Smooth muscle cell of the brain vasculature (primary cell): ENCODE data around the gene GABARAPL2.
"Not testable (repeated sequence)": the region's sequence is repeated elsewhere in the genome, so short reads cannot be mapped to it uniquely, and the experiment has no call there.

Experiments
- DNase-seq: peaks from one replicate; pipeline ENCODE4 v3.0.0-alpha.2; 2012; ENCODE audit warnings: low read depth, low spot score

Gene GABARAPL2, protein sequence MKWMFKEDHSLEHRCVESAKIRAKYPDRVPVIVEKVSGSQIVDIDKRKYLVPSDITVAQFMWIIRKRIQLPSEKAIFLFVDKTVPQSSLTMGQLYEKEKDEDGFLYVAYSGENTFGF

DNA sequence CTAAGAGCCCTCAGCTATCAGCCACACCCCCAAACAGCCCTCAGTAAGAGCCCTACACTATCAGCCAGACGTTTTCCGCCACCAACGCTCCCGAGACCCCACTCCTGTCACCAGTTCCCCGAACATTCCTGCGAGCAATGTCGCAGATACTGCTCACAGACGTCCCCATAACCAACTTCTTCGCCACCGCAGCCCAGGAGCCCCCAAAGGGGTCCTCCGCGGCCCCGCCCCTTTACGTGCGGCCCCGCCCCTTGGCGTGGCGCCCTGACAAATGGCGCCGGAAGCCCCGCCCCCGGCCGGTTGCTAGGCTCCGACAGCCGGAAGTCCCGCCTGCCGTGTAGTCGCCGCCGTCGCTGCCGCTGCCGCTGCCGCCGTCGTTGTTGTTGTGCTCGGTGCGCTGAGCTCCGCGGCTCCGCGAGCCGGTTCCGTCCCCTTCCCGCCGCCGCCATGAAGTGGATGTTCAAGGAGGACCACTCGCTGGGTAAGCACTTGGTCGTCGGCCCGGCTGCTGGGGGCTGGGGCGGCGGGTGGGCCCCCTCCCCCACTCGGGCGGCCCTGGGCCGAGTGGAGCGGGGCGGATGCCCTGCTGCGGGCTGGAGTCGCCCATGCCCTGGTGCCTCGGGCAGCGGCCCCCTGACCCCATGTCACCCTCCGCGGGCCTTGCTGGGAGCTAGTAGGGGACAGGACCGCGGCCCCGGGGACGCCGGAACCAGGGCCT is at the start of gene GABARAPL2:
TSS of gene GABARAPL2 (plus strand) at position 340 of the 718 bp plus-strand sequence. CDS start at position 448, 108 bp downstream.
- peak; percentile 37 for DNase-seq

DNA sequence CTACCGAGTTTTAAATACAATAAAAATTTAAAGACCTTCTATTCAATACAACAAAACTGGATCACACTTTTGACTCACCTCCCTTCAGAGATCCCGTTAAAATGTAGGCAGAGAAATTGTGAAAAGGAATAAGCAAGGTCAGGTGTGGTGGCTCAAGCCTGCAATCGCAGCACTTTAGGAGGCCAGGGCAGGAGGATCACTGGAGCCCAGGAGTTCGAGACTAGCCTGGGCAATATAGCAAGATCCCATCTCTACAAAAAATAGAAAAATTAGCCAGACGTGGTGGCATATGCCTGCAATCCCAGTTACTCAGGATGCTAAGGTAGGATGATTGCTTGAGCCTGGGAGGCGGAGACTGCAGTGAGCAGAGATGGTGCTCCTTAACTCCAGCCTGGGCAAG is 47.0 kb upstream of the GABARAPL2 start:
- no peak for DNase-seq

DNA sequence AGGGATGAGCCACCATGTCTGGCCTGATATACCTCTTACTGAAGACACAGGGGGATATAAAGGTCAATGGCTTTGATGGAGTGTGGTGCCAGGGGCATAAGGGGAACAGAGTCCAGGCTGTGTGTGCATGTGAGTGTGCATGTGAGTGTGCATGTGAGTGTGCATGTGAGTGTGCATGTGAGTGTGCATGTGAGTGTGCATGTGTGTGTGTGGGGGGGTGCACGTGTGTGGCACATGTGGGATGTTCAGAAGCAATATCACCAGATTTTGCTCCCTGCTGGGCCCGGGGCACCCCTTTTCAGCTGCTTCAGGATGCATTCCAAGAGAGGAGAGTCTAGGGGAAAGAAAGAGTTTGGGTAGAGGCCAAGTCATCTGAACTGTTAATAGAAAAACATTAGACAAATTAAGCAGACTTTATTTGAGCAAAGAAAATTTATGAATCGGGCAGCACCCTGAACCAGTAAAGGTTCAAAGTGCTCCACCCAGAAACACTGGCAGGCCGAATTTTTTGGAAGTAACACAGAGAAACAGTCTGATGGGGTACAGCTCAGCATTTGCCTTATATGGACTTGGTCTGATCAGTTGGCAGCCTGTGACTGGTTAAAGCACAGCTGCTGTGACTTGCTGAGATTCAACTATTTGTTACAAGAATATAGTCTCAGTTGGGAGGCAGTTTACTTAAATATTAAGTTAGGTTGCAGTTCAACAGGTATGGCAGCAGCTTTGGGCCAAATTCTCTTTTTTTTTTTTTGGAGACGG is 40.0 kb upstream of the GABARAPL2 start:
- no peak for DNase-seq

DNA sequence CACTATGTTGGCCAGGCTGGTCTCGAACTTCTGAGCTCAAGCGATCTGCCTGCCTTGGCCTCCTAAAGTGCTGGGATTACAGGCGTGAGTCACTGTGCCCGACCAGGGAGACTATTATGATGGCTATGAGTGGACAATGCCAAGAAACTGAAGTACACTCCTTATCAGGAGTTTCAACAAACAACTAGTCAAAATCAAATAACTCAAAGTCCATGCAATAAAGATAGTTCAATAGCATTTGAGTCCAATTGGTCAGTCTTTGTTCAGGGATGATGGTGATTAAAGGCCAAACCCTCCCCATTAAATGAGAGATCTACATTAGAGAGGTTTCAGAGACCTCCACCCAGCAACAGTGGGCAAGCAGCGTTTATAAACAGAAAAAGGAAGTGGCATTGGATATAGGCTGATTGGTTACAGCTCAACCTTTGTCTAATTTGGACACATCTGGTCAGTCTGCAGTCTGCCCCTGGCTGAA is 38.3 kb upstream of the GABARAPL2 start:
- no peak for DNase-seq

DNA sequence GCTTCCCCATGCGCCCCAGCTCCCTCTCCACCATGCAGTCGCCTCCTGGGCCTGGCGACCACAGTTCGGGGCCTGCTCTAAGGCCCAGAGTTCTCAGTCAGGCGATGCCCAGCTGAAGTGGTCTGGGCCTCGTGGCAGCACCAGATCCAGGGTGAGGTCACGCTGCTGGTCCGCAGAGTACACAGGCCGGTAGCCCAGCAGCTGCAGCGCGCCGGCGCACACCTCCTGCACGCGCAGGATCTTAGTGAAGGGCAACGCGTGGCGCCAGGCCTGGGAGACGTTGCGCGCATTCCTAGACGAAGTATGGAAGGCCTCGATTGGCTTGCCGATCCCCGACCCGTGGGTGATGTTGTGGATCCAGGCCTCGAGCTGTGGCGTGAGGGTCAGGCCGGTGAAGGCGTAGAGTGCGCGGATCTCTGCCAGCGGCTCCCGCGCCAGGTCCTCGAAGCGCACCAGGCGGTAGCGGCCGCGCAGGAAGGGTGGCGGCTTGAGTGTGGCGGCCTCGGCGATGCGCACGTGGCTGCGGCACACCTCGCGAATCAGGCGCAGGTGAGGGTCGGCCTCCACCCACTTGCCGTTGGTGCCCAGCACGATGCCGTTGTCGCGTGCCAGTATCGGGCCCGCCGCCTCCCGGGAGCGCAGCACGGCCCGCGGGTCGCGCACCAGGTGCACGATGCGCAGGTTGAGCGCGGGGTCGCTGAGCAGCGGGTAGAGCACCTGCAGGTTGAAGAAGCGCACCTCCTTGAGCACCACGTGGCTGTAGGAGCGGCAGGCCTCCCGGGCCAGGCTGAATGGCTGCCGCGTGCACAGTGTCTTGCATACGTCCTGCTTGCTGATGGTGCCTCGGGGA is 36.9 kb upstream of the GABARAPL2 start:
- DNase-seq: no peak

DNA sequence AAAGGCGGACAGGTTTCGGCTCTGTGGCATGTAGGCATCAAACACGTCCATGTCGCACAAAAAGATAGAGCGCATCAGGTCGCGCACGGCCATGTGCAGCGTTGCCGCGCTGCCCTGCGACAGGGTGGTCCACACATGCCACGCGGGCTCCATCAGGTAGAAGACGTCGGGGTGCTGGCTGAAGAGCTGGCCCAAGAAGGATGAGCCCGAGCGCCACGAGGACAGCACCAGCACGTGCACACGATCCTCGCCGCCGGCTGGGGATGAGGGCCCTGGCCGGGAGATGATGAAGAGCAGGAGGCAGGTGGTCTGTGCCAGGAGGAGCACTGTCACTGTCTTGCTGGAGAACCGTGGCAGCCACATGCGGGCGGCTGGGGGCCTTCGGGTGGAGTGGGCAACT is 36.2 kb upstream of the GABARAPL2 start:
- DNase-seq: no peak

DNA sequence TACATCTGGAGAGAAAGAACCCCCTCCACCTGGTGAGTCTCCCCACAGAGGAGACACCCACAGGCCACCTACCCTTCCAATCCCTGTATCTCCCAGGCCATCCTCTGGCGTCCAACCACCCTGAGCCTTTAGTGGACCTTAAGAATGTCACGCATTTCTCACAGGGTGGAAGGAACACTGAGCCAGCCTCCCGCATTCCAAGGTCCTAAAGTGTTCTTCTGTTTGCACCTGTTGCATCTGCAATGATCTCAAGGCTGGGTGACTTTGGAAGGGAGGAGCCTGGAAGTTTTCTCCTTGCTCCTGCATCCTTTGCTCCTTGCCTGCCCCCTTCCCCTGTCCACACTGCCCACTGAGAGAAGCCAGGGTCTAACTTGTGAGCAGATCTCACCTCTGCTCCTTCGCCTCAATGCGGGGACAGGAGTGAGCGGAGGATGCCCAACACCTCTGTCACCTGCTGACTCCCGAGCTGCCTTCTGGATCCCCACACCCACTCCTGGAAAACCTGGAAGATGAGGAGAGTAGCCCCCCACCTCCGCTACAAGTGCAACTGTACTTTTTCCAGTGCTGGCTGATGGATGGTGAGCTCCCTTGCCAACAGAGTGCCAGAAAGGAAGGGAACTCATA is 33.9 kb upstream of the GABARAPL2 start:
- DNase-seq: no peak

DNA sequence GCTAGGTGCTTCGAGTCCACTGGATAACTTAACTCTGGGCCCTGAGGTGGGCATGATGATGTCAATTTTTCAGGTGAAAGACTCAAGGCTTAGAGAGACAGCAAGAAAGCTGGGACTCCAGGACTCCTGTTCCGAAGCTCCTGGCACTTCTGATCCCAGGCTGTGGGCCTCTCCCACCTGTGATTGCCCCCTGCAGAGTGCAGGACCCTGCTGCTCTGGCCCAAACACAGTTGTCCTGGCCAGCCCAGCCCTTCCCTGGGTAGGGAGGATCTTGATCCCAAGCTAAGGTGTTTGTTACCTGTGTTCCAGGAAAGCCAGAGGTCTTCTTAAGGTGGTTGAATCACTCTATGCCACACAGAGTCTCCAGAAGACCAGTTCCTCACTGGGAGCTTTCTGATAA is 33.4 kb upstream of the GABARAPL2 start:
- no peak for DNase-seq

DNA sequence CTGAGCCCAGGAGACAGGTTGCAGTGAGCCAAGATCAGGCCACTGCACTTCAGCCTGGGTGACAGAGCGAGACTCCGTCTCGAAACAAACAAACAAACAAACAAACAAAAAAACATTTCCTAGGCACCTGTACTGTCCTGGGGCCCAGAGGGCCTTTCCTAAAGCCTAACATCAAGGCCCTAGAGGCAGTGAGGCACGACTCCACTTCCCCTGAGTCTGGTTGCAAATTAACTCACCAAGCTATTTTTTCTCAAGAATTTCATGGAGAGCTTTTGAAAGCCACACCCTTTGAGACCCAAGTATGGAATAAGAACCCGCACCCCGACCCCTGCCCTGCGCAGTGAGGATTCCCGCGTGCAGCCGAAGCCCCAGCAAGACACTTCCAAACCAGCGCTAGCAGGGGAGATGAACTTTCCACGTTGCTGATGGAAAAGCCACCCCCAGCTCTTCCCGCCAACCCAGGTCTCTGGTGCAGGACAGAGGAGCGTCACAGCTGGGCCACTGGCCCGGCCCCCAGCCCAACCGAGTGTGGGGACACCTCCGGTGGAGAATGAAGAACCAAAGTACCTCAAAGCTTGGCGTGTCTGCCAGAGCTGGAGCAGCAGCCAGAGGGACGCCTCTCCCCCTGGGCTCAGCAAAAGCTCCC is 31.5 kb upstream of the GABARAPL2 start:
- DNase-seq: no peak

DNA sequence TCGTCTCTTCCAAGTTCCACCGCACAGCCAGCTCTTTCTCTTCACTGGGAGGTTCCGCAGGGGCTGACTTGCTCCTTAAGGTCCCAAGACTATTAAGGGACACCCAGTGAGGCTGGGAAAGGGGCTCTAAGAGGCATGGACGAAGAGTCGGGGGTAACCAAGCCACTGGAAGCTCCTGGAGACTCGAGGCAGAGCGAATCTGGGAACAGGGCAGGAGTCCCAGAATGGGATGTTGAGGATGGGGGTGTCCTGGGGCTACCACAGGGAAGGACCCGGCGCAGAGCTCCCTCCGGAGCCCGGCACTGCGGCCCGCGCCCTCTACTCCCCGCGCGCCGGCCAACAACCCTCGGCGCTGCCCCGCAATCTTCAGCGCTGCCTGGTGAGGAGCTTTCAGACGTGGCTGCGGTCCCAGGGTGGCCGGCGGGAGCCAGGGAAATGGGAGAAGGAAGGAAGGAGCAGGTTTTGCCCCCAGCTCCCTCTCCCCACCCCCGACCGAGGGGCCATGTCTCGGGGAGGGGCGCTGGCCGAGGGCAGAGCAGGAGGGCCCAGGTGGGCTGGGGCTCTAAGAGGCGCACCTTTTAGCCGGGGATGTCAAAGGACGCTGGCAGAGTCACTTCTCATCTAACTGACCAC is 30.9 kb upstream of the GABARAPL2 start:
- no peak for DNase-seq

DNA sequence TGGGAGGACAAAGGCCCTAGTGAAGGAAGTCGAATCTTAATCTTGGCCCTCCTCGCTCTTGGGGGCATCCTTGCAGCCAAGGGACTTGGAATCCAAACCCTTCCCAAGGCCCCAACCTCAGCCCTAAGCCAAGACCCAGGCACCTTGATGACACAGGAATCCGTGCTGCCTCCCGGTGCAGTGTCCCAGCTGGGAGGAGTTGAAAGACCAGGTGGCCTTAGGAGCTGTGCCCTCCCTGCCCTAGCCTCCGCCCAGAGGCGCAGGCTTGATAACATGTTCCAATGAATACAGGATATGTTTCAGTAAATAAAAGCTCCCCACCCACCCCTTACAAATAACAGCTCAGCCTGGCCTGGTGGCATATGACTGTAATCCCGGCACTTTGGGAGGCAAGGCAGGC is 30.3 kb upstream of the GABARAPL2 start, which contains the start of gene CHST5:
TSS of gene CHST5 (minus strand) at position 208 of the 400 bp plus-strand sequence. CDS start 5,724 bp downstream, outside the sequence.
- DNase-seq: no peak

DNA sequence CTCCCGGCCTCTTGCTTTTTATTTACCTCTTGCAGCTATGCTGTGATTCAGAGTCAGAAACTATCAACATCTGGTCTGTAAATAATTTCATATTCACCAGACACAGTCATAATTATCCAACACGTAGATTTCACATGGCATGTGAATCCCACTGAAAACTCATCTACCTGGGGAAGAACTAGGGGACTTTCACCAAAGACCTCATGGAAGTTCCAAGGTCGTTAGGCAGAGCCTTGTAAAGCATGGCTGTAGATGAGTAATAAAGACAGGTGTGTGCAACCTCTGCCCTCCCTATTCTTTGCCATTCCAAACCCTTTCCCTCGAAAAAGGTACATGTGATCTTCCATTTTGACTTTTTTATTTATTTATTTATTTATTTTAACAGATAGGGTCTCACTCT is 28.4 kb upstream of the GABARAPL2 start:
- DNase-seq: no peak

DNA sequence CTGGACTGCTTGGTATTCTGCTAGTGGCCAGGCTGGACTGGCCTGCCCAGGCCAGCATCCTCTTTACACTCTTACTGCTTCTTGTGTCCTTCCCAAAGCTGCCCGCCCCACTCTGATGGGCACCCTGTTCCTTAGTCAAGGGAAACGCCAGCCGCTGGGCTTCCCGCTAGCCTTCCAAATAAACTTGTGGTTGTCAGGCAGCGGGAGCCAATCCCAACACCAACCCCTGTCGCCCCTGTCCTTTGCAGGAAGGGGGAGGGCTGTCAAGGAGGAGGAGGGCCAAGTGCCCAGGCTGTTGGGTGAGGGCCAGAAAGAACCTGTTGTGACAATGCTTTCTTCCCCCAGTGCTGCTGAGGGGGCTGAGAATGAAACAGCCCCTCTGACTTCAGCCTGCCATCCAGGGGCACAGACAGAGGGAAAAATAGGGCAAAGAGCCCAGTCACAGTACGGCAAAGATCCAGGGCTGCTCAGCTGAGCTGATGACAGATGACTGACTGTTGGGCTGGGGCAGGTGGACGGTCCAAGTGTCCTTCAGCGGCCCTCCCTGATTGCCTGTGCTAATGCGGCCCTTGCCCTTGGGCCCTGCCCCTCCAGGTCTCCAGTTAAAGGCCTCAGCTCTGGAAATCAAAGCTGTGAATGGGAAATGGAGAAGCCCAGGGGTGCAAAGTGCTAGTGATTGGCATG is 27.2 kb upstream of the GABARAPL2 start:
- not testable (repeated sequence) for DNase-seq

DNA sequence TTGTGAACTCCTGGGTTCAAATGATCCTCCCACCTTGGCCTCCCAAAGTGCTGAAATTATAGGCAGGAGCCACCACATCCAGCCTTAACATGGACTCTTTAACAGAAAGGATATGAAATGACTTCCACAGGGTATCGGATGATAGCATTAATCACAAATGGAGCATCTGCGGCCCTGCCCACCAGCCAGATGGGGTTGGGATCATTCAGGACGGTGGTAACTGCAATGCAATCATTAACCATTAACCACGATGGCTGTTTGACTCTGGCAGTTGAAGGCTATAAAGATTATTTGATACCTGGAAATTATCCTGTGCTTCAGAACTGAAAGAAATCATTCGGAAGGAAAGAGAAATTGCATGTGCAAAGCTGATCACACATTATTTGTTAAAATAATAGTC is 24.9 kb upstream of the GABARAPL2 start:
- no peak for DNase-seq

DNA sequence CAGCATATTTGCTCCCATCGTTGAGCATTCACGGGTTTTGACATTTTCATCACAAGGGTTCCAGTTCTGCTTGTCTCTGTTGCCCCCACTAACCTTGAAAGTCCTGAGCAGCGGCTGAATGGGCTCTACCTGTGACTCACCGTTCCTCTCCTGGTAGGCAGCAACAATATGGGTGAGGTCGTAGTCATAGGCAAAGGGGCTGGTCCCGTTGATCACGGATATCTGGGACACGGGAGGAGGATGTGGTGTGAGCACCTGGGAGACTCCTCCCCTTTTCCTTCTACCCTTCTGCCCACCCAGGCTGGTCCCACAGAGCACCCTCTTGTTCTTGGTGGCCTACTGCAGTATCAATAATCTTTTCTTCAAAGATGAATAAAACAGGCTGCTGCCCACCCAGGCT is 23.7 kb upstream of the GABARAPL2 start:
- DNase-seq: not testable (repeated sequence)

DNA sequence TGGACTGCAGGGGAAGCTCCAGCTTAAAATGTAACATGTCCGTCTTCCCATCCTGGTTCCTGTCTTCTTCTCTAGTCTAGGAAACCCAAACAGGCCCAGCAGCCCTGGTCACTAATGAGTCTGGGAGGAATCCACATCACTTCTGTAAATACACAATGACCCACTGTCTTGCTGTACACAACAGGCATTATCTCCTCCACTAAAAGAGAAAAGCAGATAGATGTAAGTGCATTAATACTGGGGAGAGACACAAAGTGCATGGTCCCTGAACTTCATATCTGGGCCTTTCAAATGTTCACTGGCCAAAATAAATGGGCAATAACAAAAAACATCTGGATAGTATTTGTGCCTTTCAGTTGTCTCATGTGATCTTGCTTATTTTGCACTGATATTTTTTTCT is 20.3 kb upstream of the GABARAPL2 start:
- DNase-seq: not testable (repeated sequence)

DNA sequence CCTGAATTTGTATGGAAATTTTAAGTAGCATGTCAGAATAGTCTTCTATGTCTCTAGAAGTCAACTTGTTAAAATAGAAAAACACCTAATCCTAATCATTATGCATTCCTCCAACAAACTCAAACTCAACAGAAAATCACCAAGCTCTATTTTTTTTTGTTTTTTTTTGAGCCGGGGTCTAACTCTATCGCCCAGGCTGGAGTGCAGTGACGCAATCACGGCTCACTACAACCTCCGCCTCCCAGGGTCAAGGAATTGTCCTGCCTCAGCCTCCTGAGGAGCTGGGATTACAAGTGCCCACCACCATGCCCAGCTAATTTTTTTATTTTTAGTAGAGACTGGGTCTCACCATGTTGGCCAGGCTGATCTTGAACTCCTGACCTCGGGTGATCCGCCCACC is 19.9 kb upstream of the GABARAPL2 start:
- DNase-seq: no peak

DNA sequence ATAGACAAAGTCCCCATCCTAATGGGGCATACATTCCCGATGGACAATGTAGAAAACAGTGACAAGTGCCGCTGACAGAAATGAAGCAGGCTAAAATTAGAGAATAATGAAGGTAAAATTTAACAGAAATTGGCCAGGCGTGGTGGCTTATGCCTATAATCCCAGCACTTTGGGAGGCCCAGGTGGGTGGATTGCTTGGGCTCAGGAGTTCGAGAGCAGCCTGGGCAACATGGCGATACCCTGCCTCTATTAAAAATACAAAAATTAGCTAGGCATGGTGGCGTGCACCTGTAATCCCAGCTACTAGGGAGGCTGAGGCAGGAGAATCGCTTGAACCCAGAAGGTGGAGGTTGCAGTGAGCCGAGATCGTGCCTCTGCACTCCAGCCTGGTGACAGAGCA is 17.7 kb upstream of the GABARAPL2 start:
- not testable (repeated sequence) for DNase-seq

DNA sequence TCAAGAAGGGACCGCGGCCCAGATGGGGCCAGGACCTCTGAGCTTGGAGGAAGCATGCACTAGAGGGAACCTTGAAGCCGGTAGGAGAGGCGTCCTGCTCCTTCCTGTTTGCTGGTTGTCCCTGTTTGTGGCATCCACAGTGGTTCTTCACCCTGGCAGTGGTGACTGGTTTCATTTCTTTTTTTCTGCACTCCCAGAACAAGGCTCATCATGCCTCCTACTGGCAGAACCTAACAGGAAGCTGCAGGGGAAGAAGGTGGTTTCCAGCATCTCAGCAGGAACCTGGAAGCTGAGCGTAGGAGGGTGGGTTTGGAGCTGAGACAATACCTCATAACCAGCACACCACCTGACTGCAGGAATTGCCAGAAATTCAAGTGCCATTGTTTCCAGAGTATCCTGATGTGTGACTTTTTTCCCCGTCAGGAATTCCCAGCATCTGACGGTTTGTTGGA is 15.9 kb upstream of the GABARAPL2 start:
- DNase-seq: no peak

DNA sequence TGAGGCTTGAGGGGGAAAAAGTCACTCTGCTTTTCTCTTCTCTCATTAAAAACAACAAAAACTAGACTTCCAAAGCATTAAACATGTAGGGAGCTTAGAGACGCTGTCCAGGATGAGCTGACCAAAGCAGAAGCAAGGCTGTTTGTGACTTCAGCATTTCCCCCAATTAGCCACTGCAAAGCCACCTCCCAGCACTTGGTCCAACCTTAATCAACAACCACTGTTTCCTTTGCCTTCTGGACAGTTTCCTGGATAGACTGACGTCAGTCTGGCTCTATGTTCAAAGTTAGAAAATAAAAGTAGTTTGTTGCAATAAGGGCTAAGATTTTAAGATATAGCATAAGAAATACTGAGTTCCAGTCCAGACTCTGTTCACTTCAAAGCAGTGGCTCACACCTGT is 13.2 kb upstream of the GABARAPL2 start:
- DNase-seq: no peak
